GM12872 (cell line): ENCODE results near the gene AFF1.

ENCODE experiments used
- CTCF ChIP-seq: IDR thresholded peaks from 3 replicates; pipeline ENCODE4 v1.5.1; 2011; ENCODE audit warnings: low read depth, mild to moderate bottlenecking, low read length, moderate library complexity; ENCODE audit not compliant: insufficient read depth

The AFF1 gene

GRCh38 chr4:86934771-86935565, at the start of gene AFF1:
Gene AFF1, plus strand, starts transcription at chr4:86935011. Its CDS starts 13,523 bp downstream, at chr4:86948534.
- TF ChIP-seq CTCF = 0 out of 3 replicates have a peak, but pooled peaks have one; percentile 22

DNA sequence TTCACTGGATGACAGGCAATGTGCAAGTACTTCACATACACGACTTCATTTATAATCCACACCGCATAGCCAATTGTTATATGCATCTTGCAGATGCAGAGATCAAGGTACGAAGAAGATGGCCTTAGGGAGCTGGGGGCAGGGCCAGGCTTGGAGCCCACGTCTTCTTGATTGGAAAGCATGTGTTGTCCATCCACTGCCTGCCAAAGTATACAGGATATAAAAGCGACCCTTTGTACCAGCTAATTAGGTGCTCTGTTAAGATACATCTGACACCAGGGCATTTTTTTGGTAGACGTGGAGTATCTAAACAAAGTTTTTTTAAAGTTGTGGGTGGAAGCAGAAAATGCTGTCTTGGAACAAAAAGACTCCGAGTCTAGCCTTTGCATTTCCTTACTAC, 44.0 kb upstream of the AFF1 start:
- TF ChIP-seq CTCF = no peak

DNA sequence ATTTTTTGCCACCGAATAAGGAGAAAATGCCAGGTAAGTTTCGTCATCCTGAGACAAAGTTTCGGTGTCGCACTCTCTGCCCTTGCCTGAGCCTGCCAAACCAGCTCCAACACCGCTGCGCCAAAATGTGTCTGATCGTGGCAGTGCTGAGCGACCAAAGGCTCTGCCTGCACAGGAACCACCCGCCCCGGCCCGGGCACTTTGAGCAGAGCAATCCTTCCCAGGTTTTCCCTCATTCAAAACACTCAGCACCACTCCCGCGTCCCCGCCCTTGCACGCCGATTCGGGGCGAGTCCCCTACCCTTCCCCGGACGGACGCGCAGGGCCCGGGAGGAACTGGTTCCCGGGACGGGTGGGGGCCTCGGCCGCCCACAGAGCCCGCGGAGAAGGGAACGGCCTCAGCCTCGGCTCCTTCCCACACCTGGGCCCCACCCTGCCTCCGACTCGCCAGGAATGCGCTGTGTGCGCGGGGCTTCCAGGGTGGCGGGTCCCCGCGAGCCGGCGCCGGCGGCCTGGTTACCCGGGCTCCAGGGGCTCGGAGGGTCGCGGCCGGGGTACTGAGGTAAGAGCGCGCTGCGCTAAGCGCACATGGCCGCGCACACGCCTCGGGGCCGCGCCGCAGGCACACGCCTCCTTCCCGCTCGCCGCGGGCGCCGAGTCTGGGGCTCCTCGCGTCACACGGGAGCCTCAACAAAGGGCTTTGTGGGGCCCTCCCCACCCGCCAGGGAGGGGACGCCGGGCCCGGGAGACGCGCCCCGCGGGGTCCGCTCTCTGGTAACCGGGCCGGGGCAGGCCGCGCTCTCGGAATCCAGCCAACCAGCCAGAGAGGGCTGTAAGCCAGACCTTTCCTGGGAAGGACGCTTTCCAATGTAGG, 42.8 kb upstream of the AFF1 start, which contains the start of gene C4orf36:
TSS of gene C4orf36 (minus strand) at position 661 of the 874 bp plus-strand sequence. CDS start 902 bp downstream, outside the sequence.
- TF ChIP-seq CTCF = no peak

- TF ChIP-seq CTCF = no peak
Observed at GRCh38 chr4:86892636-86892960, 42.2 kb upstream of the AFF1 start.

DNA sequence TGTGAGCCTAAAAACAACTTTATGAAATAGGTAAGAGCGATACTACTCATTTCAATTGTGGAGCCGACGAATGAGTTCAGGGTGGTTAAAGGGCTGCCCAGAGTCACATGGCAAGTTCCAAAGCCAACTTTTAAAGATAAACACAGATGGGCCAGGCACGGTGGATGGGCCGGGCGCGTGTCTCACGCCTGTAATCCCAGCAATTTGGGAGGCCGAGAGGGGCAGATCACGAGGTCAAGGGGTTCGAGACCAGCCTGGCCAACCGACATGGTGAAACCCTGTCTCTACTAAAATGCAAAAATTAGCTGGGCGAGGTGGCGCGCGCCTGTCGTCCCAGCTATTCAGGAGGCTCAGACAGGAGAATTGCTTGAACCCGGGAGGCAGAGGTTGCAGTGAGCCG, 41.7 kb upstream of the AFF1 start:
- no peak for TF ChIP-seq CTCF

DNA sequence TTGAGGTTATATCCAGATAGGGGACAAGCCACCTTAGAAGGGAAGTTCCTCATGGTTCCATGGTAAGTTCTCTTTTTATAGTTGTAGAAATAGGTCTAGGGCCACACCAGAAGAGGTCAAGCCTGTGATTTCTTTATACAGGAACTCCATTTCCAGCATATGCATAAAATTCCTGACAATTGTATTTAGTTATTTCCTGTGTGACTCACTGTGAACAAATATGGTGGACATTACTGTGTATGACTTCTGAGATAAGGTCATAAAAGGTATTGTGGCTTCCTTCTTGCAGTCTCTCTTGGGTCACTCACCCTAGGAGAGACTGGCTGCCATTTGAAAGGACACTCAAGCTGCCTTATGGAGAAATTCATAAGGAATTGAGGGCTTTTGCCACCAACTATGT, 40.4 kb upstream of the AFF1 start:
- TF ChIP-seq CTCF = no peak

GRCh38 chr4:86895692-86896488, 38.9 kb upstream of the AFF1 start:
- TF ChIP-seq CTCF = peak; percentile 58
